GM21717 (cell line): ENCODE data around the gene RAPGEF5.
"Not testable (repeated sequence)": the region's sequence is repeated elsewhere in the genome, so short reads cannot be mapped to it uniquely, and the experiment has no call there.

Source experiments
- ATAC-seq: cut with Tn5 transposase; IDR thresholded peaks from one replicate; pipeline ENCODE4 v1.9.1; 2021; ENCODE audit warnings: mild to moderate bottlenecking, moderate library complexity; ENCODE audit not compliant: unreplicated experiment

RAPGEF5 gene

DNA sequence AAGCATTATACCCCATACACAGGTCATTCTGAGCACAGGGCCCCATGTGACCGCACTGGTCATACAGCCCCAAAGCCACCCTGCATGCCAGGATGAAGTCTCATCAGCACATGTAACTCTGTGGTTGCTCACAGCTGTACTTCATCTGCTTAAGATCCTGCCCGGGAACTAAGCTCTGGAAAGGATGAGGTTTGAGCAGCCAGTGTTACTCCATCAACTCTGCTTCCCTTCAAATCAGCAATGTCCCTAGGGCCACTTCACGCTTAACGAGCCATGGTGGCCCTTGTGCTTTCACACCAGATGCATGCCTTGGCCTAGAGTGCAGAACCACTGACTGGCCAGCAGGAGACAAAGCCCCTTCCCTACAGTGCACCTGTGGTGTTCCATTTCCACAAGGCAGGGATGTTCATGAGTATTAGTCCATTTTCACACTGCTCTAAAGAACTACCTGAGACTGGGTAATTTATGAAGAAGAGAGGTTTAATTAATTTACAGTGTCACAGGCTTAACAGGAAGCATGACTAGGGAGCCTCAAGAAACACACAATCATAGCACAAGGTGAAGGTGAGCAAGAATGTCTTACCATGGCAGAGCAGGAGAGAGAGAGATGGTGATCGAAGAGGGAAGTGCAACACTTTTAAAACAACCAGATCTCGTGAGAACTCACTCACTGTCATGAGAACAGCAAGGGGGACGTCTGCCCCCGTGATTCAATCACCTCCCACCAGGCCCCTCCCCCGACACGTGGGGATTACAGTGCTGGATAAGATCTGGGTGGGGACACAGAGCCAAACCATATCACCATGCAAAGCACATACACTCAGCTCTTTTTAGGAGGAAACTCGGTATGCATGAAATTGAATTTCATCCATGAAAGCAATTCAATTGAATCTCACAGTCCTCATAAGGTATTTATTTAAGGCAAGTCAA lies 262.3 kb downstream of the RAPGEF5 start:
- no peak for ATAC-seq

DNA sequence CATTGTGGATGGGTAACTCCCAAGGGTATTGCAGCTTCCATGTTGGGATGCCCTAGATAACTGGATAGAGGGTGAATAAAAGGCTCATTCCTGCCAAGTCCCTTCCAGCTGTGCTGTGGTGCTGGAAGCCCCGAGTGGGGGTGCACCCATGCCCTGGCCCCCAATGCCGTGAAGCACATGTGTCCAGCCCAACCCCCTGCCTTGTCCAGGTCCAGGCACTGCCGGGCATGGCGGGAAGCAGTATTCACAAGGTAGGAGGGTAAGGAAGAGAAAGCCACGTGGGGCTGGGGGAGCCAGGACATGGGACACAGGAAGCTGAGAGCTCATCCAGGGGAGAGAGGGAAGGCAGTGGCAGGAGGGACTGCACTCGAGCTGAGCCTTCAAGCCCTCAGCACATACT lies 263.0 kb downstream of the RAPGEF5 start:
- ATAC-seq, result no peak

DNA sequence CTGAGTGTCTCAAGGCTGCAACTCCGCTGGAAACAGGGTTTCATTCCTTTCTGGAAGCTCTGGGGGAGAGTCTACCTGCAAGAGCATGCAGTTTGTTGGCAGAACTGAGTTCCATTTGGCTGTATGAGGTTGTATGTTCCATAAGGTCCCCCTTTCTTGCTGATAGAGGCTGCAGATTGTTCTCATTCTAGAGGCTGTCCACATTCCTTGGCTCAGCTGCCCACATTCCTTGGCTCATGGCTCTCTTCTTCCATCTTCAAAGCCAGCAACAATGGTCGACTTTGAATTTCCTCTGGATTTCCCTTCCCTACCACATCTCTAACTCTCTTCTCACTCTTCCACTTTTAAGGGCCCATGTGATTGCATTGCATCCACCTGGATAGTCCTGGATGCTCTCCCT lies 264.0 kb downstream of the RAPGEF5 start:
- no peak for ATAC-seq

DNA sequence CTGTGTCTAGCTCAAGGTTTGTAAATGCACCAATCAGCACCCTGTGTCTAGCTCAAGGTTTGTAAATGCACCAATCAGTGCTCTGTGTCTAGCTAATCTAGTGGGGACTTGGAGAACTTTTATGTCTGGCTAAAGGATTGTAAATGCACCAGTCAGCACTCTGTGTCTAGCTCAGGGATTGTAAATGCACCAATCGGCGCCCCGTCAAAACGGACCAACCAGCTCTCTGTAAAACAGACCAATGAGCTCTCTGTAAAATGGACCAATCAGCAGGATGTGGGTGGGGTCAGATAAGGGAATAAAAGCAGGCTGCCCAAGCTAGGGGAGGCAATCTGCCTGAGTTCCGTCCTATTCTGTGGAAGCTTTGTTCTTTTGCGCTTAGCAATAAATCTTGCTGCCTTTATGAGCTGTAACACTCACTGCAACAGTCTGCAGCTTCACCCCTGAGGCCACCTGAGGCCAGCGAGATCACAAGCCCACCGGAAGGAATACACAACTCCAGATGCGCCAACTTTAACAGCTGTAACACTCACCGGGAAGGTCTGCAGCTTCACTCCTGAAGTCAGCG lies 265.9 kb downstream of the RAPGEF5 start:
- ATAC-seq, result not testable (repeated sequence)

DNA sequence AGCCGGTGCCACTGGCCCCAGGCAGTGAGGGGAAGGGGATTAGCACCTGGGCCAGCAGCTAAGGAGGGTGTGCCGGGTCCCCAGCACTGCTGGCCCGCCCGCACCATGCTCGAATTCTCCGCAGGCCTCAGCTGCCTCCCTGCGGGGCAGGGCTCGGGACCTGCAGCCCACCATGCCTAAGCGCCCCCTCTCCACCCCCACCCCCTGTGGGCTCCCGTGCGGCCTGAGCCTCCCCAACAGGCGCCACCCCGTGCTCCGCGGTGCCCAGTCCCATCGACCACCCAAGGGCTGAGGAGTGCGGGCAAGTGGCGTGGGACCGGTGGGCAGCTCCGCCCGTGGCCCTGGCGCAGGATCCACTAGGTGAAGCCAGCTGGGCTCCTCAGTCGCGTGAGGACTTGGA lies 266.4 kb downstream of the RAPGEF5 start:
- ATAC-seq, result no peak

DNA sequence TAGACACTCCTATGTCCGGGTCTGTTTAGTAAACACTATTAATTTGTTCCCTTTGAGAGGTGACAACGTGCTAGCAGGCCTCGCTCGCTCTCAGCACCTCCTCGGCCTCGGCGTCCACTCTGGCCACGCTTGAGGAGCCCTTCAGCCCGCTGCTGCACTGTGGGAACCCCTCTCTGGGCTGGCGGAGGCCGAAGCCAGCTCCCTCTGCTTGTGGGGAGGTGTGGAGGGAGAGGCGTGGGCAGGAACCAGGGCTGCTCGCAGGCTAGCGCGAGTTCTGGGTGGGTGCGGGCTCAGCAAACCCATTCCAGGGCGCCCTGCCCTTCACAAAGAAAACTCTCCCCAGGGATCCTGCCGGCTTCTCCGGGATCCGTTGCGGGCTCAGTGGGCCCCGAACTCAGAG lies 266.8 kb downstream of the RAPGEF5 start:
- ATAC-seq, result no peak

DNA sequence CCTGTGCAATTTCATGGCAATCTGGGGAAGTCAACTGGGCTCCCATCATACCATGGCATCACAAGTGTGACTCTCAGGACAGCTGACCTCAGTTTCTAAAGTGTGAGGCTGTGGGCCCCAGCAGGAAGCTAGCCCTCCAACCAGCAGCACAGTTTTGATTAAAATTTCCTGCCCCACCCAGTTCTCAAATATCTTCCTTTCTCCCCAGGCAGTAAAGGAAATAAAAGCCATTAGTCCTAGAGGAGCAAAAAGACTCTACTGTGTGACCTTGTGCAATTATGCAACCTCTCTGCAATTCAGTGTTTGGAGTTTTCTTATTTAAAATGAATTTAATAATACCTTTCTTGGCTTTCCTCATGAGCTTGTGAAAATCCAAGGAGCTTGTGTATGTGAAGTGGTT lies 268.1 kb downstream of the RAPGEF5 start:
- ATAC-seq, result no peak

DNA sequence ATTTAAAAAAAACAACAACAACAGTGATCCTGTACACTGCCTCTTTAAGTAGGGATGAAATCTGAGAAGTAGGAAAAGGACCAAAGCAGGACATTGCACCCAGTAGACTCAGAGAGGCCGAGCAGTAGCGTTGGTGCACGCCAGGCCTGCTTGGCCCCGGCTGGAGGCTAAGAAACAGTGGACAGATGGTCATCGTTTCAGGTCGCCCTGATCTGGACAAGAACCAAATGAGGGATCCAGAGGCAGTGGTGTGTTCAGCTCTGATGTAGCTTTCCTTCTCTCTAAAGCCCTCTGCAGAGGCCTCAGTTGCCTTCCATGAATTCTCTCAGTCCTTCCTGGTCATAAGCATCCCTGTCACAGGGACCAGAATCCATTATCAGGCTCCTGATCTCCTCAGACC lies 269.1 kb downstream of the RAPGEF5 start:
- no peak for ATAC-seq

DNA sequence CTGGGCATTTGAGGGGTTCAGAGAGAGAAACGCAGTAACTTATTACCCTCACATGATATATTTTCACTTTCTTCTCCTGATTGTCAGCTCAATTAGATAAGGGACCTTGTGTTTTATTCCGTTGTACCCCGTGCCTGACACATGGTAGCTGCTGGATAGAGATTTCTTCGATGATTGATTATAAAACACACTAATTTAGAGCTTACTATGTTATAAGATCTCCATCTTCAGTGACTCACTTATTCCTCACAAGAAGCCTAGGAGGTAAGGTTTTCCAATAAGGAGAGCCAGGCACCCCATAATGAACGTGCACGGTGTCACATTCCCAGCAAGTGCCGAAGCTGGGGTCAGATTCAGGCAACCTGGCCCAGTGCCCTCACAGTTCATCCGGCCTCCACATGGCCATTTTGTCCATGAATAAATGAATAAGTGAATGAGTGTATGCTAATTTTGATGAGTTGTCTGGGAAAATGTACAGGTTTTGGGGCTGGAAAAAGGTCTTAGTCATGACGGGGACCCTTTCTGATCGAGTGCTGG lies 273.2 kb downstream of the RAPGEF5 start:
- no peak for ATAC-seq

DNA sequence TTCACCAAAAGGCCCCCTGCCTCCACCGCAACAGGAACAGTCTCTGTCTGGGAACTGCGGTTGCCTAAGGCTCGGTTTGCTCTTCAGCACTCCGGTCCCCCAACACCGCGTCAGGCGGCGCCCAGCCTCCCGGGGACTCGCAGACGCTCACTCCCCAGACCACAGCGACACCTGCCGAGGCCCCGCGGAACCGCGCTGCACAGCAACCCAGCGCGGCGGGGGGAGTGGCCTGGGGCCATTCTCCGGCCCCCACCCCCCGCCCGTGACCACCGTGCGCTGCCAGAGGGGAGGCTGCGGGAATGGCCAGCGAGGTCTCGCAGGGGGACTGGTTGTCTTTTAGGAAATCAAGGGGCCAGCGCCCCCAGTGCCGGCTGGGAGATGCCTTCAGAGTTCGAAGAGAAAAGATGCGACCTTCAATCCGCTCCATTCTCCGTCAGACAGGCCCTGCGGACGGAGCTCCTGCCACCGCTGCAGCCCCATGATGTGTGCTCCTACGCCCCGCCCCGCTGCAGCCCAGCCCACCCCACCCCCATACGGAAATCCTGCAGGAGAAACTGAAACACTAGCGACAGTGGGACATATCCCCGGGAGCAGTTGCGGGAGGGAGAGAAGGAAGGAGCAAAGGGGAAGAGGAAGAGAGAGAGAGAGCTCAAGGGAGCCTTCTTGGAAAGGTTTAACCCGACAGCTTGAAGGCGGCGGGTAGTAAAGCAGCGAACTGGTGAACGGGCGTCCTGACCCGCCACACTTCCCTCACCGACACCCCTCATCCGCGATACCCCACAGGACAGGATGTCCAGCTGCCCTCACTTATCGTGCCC lies 273.9 kb downstream of the RAPGEF5 start:
- peak; percentile 99 for ATAC-seq

DNA sequence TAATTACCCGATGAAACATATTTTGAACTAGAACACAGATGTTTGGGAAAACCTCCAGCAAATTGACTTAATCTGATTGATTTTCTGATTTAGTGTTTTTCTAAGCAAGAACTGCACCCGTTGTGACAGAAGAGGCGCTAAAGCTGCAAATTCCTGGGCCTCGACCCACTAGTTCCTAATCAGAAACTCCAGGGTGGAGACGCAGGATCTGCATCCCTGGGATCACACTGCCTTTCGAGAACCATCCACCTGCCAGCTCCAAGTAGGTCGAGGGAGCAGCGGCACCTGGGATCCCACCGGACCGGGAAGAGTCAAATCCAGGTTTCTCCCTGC lies 274.4 kb downstream of the RAPGEF5 start:
- ATAC-seq, result peak; percentile 30

DNA sequence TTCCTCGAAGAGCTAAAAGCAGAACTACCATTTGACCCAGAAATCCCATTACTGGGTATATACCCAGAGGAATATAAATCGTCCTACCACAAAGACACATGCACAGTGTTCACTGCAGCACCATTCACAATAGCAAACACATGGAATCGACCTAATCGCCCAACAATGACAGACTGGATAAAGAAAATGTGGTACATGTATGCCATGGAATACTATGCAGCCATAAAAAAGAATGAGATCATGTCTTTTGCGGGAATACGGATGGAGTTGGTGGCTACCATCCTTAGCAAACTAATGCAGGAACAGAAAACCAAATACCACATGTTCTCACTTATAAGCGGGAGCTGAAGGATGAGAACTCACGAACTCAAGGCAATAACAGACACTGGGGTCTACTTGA lies 276.7 kb downstream of the RAPGEF5 start:
- not testable (repeated sequence) for ATAC-seq

DNA sequence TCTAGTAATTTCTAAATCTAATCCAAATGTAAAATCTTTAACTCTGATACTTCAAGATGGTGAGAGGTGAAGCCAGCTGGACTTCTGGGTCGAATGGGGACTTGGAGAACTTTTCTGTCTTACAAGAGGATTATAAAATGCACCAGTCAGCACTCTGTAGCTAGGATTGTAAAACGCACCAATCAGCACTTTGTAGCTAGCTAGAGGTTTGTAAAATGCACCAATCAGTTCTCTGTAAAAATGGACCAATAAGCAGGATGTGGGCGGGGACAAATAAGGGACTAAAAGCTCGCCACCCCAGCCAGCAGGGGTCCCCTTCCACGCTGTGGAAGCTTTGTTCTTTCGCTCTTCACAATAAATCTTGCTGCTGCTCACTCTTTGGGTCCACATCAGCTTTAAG lies 278.1 kb downstream of the RAPGEF5 start:
- ATAC-seq, result not testable (repeated sequence)

DNA sequence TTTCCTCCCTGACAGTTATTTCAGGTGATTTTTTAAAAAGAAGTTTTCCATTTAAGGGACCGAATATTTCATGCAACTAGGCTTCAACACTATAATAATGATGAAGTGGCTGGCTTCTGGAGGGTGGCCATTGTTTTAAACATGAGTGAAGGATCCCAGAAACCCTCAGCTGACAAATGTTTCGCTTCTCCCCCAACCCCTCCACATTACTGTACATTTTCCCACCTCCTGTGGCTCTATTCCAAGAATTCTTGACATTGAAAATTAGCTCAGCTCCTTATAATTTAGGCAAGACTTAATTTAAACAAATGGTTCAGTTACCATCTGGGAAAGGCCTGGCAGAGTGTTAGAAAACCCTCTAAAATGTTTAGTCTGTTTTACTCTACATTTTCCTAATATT lies 281.4 kb downstream of the RAPGEF5 start:
- ATAC-seq, result no peak

DNA sequence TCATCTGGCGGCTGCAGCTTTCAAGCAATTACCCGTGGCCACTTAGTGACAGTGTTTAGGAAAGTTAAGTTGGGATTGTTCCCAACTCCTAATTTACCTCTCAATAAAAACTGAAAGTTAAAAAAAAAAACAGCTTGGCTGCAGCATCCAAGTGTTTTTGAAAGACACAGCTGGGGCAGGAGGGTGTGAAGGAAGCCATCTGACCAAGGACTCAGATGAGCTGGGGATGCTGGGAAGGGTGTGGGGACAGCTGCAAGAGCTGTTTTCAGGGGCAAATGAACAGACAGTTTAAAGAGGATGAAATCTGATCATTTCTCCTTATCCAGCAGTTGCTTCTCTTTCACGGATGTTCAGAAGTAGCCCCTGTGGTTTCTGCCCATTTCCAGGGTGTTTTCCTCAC lies 282.1 kb downstream of the RAPGEF5 start:
- ATAC-seq, result no peak
